ENCODE results near the gene SH3D19. TPM values are rescaled to one million over a fixed set of nuclear protein-coding genes. Genes with fewer than 3 reads are reported as not detected.

Gene SH3D19
- total RNA-seq, 1 experiment from 2014 or later, result 41.7 TPM

DNA sequence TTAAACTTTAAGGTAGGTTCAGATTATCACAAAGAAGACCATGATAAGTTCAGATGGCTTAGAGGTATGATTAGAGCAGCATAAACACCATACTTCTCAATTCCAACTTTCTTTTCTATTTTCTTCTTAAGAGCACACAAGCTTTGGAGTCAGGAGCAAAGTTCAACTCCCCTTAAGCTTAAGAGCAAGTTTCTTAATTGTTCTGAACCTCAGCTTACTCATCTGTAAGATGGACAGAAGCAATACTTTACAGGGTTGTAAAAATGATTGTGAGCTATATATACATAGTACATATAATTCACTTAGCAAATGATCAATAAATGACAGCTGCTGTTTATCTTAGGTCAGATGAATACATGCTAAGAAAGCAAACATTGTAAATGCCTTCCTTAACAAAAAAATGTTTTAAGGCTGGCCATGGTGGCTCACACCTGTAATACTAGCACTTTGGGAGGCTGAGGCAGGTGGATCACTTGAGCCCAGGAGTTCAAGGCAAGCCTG, 250.9 kb downstream of the SH3D19 start:
- Histone ChIP-seq H3K9me3 (ENCODE audit: insufficient read depth, low read depth) (no peaks in the 10 kb centered on the region), H3K27ac (no peak overlapping the region), H3K4me3 (no peak overlapping the region), H3K36me3 (ENCODE audit: low read depth) (no peaks in the 10 kb centered on the region), H3K4me1 (replicated peaks; ENCODE audit: insufficient read depth) (no peaks in the 10 kb centered on the region), H3K27me3 (ENCODE audit: insufficient read depth, low read depth) (no peaks in the 10 kb centered on the region), H4K20me1 (ENCODE audit: insufficient read depth) (no peaks in the 10 kb centered on the region), H3K79me2 (ENCODE audit: low read depth) (no peaks in the 10 kb centered on the region), H2AFZ (no peak overlapping the region), H3K9me2 (ENCODE audit: insufficient read depth) (no peaks in the 10 kb centered on the region), H3F3A (ENCODE audit: insufficient read depth, low read depth) (no peaks in the 10 kb centered on the region), H3K4me2 (no peak overlapping the region)
- TF ChIP-seq, protein P1, sequence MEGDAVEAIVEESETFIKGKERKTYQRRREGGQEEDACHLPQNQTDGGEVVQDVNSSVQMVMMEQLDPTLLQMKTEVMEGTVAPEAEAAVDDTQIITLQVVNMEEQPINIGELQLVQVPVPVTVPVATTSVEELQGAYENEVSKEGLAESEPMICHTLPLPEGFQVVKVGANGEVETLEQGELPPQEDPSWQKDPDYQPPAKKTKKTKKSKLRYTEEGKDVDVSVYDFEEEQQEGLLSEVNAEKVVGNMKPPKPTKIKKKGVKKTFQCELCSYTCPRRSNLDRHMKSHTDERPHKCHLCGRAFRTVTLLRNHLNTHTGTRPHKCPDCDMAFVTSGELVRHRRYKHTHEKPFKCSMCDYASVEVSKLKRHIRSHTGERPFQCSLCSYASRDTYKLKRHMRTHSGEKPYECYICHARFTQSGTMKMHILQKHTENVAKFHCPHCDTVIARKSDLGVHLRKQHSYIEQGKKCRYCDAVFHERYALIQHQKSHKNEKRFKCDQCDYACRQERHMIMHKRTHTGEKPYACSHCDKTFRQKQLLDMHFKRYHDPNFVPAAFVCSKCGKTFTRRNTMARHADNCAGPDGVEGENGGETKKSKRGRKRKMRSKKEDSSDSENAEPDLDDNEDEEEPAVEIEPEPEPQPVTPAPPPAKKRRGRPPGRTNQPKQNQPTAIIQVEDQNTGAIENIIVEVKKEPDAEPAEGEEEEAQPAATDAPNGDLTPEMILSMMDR (conservative IDR thresholded peaks at IDR 0.05), result no peak
- TF ChIP-seq EZH2 (IDR thresholded peaks at IDR 0.05; ENCODE audit: low read depth), result no peak
- ChIA-PET CTCF (no interaction called here), POLR2A (ENCODE audit: unreplicated experiment) (interaction anchor here (0.6 kb wide), 1 partner anchor 13 kb away, joined by 3 read pairs; no protein-coding TSS in a partner anchor)
- no peak for DNase-seq
- intact Hi-C loops (cut with micrococcal nuclease; ENCODE audit: unreplicated experiment), result no loop called here
- BruUV-seq (replicated peaks), result no TSS peak

Other genes starting within 250 kb of the SH3D19 start
- gene RPS3A, start 226.0 kb downstream of the SH3D19 start, total RNA-seq (2021), result 1,663 and 2,345 TPM in 2 replicates
- not detected in 2 replicates for gene PRSS48, start 48.4 kb downstream of the SH3D19 start, total RNA-seq (2021)
- 33.7 and 35.5 TPM in 2 replicates for gene FHIP1A, start 83.6 kb upstream of the SH3D19 start, total RNA-seq (2021)

Data from PC-9 (cell line).